NCI-H82 treated with DMSO at 0.1 percent for 48 hours (cell line): ENCODE measurements around the gene NDE1.

Source experiments
- DNase-seq: peaks from one replicate; lab custom pipeline; 2025; ENCODE audit not compliant: unreplicated experiment; lab: John Stamatoyannopoulos, UW

The NDE1 gene

GRCh38 chr16:15735610-15736009, 85.6 kb downstream of the NDE1 start:
- DNase-seq, result no peak

GRCh38 chr16:15736529-15736928, 86.5 kb downstream of the NDE1 start:
- no peak for DNase-seq

GRCh38 chr16:15737140-15737644, 87.1 kb downstream of the NDE1 start:
- DNase-seq, result no peak

- DNase-seq, result no peak
Measured at GRCh38 chr16:15739464-15739863, 89.4 kb downstream of the NDE1 start.

GRCh38 chr16:15739950-15740349, 89.9 kb downstream of the NDE1 start:
- DNase-seq, result peak; percentile 2

- DNase-seq, result no peak
Measured at GRCh38 chr16:15741207-15741871, 91.3 kb downstream of the NDE1 start.

- no peak for DNase-seq
Measured at GRCh38 chr16:15742716-15743115, 92.7 kb downstream of the NDE1 start.

- no peak for DNase-seq
Measured at GRCh38 chr16:15743657-15744056, 93.6 kb downstream of the NDE1 start.

- DNase-seq, result no peak
Measured at GRCh38 chr16:15746332-15746731, 96.3 kb downstream of the NDE1 start.

GRCh38 chr16:15747937-15748336, 97.9 kb downstream of the NDE1 start:
- DNase-seq, result no peak

- DNase-seq, result no peak
Measured at GRCh38 chr16:15748654-15749053, 98.6 kb downstream of the NDE1 start.

- no peak for DNase-seq
Measured at GRCh38 chr16:15749371-15749770, 99.3 kb downstream of the NDE1 start.

GRCh38 chr16:15749985-15750384, 99.9 kb downstream of the NDE1 start:
- no peak for DNase-seq

- no peak for DNase-seq
Measured at GRCh38 chr16:15751940-15752339, 101.9 kb downstream of the NDE1 start.

GRCh38 chr16:15752717-15753488, 102.9 kb downstream of the NDE1 start:
- DNase-seq, result no peak

GRCh38 chr16:15754821-15755534, 104.9 kb downstream of the NDE1 start:
- DNase-seq, result no peak

- no peak for DNase-seq
Measured at GRCh38 chr16:15757077-15757386, 107.0 kb downstream of the NDE1 start.

- DNase-seq, result no peak
Measured at GRCh38 chr16:15757630-15758251, 107.7 kb downstream of the NDE1 start.

- no peak for DNase-seq
Measured at GRCh38 chr16:15759070-15759469, 109.0 kb downstream of the NDE1 start.

- DNase-seq, result no peak
Measured at GRCh38 chr16:15760129-15760528, 110.1 kb downstream of the NDE1 start.

- DNase-seq, result no peak
Measured at GRCh38 chr16:15764112-15764511, 114.1 kb downstream of the NDE1 start.

- no peak for DNase-seq
Measured at GRCh38 chr16:15765116-15765515, 115.1 kb downstream of the NDE1 start.
